ENCODE measurements around the gene RNF169. TPM values are rescaled to one million over a fixed set of nuclear protein-coding genes. Genes with fewer than 3 reads are reported as not detected.

Gene RNF169
- total RNA-seq, 1 donor from 2014 or later = 24.0 TPM

GRCh38 chr11:74791333-74792100, 42.9 kb downstream of the RNF169 start:
- TF ChIP-seq CTCF (IDR thresholded peaks at IDR 0.05; ENCODE audit: unreplicated experiment) = no peak
- H3K36me3 Mint-ChIP-seq (ENCODE audit: insufficient read depth) = peaks cover 20% of the 10 kb centered on the region
- H3K4me3 Mint-ChIP-seq (ENCODE audit: low read depth) = no peak overlapping the region
- no peak overlapping the region for H3K27ac Mint-ChIP-seq
- no peaks in the 10 kb centered on the region for H3K4me1 Mint-ChIP-seq (ENCODE audit: low read depth)
- peaks cover 6% of the 10 kb centered on the region for H3K9me3 Mint-ChIP-seq (ENCODE audit: low read depth)
- no peaks in the 10 kb centered on the region for H3K27me3 Mint-ChIP-seq
- no peak for DNase-seq (ENCODE audit: low spot score, unreplicated experiment)

GRCh38 chr11:74806267-74806666, 57.6 kb downstream of the RNF169 start:
- H3K4me1 Mint-ChIP-seq (ENCODE audit: low read depth) = no peaks in the 10 kb centered on the region
- H3K9me3 Mint-ChIP-seq (ENCODE audit: low read depth) = no peaks in the 10 kb centered on the region
- no peak for DNase-seq (ENCODE audit: low spot score, unreplicated experiment)
- peaks cover 3% of the 10 kb centered on the region for H3K36me3 Mint-ChIP-seq (ENCODE audit: insufficient read depth)
- no peak overlapping the region for H3K4me3 Mint-ChIP-seq (ENCODE audit: low read depth)
- no peak for TF ChIP-seq CTCF (IDR thresholded peaks at IDR 0.05; ENCODE audit: unreplicated experiment)
- H3K27ac Mint-ChIP-seq = no peak overlapping the region
- H3K27me3 Mint-ChIP-seq = no peaks in the 10 kb centered on the region

GRCh38 chr11:74809801-74810200, 61.2 kb downstream of the RNF169 start:
- no peak for TF ChIP-seq CTCF (IDR thresholded peaks at IDR 0.05; ENCODE audit: unreplicated experiment)
- Mint-ChIP-seq H3K4me1 (ENCODE audit: low read depth) (no peaks in the 10 kb centered on the region), H3K27me3 (no peaks in the 10 kb centered on the region), H3K9me3 (ENCODE audit: low read depth) (no peaks in the 10 kb centered on the region), H3K27ac (no peak overlapping the region), H3K36me3 (ENCODE audit: insufficient read depth) (peaks cover 6% of the 10 kb centered on the region), H3K4me3 (ENCODE audit: low read depth) (no peak overlapping the region)
- DNase-seq (ENCODE audit: low spot score, unreplicated experiment) = no peak

- no peak for DNase-seq (ENCODE audit: low spot score, unreplicated experiment)
- TF ChIP-seq CTCF (IDR thresholded peaks at IDR 0.05; ENCODE audit: unreplicated experiment) = no peak
- Mint-ChIP-seq H3K4me1 (ENCODE audit: low read depth) (peaks cover 12% of the 10 kb centered on the region), H3K9me3 (ENCODE audit: low read depth) (no peaks in the 10 kb centered on the region), H3K4me3 (ENCODE audit: low read depth) (no peak overlapping the region), H3K27me3 (no peaks in the 10 kb centered on the region), H3K27ac (no peak overlapping the region), H3K36me3 (ENCODE audit: insufficient read depth) (peaks cover 32% of the 10 kb centered on the region)
Observed at GRCh38 chr11:74815966-74816365, 67.3 kb downstream of the RNF169 start.

GRCh38 chr11:74816664-74817063, 68.0 kb downstream of the RNF169 start:
- Mint-ChIP-seq H3K4me3 (ENCODE audit: low read depth) (no peak overlapping the region), H3K9me3 (ENCODE audit: low read depth) (no peaks in the 10 kb centered on the region), H3K36me3 (ENCODE audit: insufficient read depth) (peaks cover 36% of the 10 kb centered on the region), H3K27ac (no peak overlapping the region), H3K27me3 (no peaks in the 10 kb centered on the region), H3K4me1 (ENCODE audit: low read depth) (peaks cover 12% of the 10 kb centered on the region)
- TF ChIP-seq CTCF (IDR thresholded peaks at IDR 0.05; ENCODE audit: unreplicated experiment) = no peak
- no peak for DNase-seq (ENCODE audit: low spot score, unreplicated experiment)
